Activated T-helper 1 cell treated with anti-CD3 and anti-CD28 coated beads, Interleukin-2, amount 50 U/mL, for 16 hours (primary cell): Measurements from ENCODE around the gene SEC16B.

Source experiments
- DNase-seq, 2 donors: peaks; one replicate each; pipeline ENCODE4 v3.0.0-alpha.2; 2020; ENCODE audit warnings: low read depth in 1 of 2, low spot score in 1 of 2

Gene SEC16B

DNA sequence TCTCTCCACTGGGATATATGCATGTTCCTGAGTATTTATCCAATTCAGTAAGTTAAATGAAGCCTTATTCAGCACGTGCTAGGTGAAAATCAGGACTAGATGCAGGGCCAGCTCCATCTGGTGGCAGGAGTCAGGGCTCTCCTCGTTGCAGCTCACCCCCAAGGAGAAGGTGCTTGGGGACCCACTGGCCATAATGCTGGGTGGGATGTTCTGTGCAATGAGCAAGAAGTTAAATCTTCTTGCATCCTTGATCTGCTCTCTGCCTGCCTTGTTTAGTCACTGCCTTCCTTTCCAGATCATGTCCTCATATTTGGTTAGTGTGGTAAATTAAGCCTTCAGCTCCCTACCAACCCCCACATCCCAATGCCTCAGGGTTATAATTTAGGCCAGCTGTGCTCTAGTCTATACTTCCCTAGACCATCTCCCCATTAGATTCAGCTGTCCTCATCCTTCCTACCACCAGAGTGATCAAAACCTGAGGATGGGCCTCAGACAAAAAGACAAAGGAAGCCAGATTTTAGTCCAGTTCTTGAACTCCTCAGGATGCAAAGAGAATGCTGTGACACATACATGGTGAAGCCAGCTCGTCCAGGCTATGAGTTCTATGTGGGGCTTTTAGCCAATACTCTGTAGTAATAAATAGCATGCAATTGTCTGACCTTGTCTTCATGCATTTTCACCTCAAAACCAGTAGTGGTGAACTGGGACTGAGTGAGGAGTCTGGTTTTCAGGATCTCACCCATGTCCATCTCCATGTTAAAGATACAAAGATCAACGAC lies 55.9 kb downstream of the SEC16B start:
- DNase-seq, result no peak

DNA sequence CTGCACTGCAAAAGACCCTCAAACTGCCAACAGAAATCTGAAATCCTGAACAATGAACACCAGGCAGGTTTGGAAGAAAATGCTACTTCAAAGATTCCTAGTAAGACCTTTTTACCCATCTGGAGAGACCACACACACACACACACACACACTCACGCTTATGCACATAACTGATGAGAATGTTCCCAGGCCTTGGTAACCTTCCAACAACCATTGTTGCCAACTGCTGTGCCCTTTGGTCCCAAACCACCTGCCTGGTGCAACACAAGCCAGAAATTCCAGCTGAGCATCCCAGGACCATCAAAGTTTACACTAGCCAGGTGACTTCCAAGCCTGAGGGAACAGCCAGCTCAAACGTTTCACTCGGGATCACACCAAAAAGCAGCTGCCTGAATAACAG lies 56.9 kb downstream of the SEC16B start:
- no peak for DNase-seq

DNA sequence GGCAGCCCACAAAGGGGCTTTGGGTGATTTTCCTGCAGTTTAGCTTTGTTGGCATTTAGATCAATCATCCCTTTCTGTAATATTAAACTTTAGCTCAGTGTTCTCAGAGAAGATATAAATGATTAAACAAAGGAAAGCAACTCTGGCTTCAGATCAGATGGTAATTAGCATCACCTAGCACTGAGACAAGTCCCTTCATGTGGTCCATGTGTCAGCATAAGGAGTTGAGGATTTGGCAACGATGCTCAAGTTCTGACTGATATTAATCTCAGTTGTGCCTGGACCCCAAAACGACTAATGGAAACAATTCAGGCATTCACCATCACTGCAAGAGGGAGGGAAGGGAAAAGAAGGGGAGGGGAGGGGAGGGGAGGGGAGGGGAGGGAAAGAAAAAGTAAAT lies 60.4 kb downstream of the SEC16B start:
- DNase-seq, result no peak

DNA sequence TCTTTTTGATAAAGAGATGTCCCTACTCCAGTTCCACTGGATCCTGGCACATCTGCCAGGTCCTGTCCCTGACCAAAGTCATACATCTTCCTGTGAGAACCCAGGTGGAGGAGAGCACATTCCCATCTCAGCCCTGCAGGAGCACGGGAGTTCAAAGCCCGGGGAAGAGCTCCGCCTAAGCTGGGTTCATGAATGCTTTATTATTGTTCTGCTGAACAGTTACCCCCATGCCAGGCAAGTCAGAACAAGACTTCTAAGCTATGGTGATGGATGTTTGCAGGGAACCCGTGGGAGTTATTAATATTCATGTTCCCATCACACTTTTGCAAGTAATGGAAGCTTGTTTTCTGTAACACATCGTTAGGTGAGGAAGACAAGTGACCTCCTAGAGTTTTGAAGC lies 62.9 kb downstream of the SEC16B start:
- no peak for DNase-seq

DNA sequence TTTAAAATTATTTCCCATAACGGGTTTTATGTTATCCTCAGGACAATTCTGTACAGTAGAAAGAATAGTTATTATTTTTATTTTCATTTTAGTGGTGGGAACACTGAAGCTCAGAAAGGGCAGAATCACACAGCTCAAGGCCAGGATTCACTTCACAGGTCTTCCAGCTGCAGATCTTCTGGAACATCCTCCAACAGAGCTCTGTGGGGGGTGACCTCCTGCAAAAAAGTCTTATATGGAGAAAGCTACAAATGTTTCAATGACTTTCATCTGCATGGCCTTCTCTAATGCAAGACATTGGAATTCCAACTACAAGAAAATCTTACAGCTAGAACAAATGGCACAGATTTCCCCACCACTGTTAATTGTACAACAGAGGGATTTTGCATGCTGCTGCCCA lies 64.2 kb downstream of the SEC16B start:
- DNase-seq, result no peak

DNA sequence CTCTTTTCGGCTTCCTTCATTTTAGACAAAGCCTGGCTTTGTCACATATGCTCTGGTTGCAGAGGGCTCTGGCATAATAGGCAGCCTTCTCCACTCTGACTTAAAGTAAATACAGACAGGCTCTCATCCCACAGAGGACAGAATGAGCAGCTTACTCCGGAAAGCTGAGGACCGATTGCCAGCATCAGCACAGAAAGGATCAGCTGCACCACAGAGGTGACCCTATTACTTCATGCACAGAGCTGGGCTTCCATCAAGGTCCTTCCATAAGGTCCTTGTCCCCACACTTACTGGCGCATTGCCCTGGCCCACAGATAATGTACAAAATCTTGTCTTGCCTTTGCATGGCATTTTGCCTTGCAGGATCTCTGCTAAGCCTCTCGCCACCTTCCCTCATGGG lies 67.6 kb downstream of the SEC16B start:
- no peak for DNase-seq

DNA sequence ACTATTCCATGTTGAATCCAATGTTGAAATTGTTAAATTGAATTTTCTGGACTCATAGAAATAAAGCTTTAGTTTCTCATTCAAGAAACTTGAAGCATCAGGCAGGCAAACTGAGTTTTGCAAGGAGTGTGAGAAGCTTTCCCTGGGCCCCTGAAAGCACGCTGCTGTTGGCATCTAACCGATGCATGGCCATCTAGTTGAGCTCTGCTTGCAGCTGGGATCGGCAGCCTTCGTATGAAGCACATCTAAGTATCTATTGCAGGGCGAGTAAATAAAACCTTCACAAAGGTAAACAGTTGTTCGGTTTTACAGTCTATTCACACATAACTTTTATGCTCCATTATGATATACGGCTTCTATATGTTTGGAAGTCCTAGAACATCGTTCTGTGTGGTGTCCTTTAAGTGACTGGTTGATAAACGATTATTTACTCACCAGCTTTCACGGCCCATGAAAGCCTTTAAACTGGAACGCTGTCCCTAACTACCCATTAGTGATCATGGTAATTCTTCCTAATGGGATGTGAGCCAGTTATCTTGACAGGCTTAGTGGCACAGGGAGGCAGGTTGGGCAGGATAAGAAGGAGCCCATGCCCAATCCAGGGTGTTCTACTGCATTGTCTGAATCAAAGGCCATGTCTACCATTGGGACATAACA lies 71.7 kb downstream of the SEC16B start:
- no peak for DNase-seq

DNA sequence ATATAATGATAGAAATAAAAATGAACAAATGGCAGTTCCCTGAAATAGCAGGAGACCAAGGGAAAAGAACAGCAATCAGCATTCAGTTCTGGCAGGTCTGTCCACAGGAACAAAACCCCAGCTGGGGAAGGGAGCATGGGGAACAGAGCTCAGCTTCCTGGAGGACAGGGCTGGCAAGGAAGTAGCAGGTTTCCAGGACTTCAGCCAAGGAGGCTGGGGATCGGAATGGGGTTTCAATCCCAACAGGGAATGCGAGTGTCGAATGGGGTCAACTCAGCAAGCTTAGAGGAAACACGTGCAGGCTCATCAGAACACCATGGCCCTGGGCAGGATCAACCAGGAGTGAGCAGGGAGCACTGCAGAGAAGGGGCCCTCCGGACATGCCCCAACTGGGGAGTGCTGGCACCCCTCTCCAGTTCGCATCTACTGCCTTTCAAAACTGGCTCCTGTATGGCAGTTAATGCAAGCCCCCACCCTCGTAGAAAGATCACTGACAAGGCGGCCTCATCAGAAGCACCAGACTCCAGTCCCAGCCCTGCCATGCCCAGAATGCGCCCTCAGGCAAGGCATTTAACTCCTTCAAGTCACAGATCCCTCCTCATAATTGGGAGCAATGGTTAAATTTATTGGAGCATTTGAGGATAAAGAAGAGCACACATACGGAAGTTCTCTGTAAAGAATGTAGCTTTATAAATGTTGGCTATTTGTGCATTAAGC lies 72.4 kb downstream of the SEC16B start:
- no peak for DNase-seq
